ENCODE data around the gene TSSK6.
A peak's percentile ranks its signal among the peaks of the same experiment; 100 is the strongest.
"Not testable (repeated sequence)": the region's sequence is repeated elsewhere in the genome, so short reads cannot be mapped to it uniquely, and the experiment has no call there.

The TSSK6 gene

DNA sequence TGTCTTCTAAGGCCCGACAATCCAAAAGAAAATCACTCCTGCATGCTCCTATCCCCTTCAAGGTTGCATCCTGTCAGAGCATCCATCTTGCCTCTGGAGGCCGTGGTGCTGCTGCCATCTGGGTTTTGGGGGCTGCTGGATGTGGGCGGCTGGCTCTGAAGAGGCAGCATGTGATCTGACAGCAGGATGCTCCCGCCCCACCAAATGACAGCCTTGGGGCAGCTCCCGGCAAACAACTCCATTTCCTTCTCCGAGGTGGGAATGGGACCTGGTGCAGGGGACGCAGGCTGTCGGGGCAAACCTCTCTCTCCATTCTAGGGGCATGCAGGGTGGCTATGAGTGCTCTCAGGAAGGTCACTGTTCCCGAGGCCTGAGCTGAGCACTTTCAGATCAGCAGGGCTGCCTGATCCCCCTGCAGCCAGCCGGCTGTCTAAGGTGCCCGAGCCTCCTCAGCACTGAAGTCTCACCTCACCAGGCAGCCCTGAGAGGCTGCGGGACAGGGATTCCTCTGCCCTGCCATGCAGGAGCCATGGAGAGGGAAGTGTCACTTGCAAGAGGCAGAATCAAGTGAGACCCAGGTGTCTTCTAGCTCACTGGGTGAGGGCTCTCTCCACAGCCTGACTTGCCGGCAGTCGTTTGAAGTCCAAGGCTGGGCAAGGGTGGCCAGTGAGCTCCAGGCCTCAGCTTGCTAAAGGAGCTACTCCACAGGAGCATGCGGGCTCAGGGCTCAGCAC is 28.8 kb downstream of the TSSK6 start:
- DNase-seq, result no peak

DNA sequence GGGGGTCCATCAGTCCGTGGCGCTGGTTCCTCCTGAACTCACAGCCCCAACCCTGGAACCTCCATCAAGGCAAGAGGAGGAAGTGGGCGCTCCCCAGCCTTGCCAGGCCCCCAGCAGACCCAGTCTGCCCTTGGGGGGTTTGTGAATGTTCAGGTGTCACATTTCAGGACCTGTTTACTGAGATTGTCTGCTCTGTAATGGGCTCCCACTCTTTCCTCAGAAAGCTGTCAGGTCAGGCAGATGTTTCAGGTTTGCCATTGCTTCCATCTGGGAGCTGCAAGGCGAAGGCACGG is 29.4 kb downstream of the TSSK6 start:
- no peak for DNase-seq

DNA sequence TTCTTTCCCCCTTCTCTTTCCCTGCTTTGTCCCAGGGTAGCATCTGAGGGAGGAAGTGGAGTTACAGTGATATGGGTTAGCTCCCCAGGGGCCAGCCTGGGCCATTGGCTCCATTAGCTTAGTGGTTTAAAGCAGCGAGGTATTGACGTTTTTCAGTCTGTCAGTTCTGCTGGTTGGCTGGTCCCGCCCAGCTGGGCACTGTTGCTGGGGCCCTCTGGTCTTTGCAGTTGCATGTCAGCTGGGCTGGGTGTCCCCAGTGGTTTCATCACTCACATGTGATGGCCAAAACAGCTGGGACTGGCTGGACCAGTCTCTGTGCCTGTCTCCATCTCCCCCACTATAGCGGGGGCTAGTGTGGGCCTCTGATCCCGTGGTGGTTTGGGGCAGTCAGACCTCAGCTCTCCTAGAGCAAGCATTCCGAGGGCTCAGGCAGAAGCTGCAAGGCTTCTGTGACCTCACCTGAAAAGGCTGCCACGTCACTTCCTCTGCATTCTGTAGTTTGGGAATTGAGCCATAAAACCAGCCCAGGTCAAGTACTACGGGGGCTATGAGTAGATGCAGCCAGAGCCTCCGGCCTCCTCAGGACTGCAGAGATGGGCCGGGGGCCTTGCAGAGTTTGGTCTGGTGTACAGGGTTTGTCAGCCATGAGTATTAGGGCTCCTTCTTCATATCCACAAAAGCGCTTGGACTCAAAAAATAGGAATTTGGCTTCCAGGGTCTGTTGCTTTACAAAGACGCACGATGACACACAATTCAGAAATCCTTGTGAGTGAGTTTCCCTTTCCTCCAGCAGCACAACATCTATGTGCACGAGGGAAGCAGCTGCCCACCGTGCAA is 30.0 kb downstream of the TSSK6 start:
- no peak for DNase-seq

DNA sequence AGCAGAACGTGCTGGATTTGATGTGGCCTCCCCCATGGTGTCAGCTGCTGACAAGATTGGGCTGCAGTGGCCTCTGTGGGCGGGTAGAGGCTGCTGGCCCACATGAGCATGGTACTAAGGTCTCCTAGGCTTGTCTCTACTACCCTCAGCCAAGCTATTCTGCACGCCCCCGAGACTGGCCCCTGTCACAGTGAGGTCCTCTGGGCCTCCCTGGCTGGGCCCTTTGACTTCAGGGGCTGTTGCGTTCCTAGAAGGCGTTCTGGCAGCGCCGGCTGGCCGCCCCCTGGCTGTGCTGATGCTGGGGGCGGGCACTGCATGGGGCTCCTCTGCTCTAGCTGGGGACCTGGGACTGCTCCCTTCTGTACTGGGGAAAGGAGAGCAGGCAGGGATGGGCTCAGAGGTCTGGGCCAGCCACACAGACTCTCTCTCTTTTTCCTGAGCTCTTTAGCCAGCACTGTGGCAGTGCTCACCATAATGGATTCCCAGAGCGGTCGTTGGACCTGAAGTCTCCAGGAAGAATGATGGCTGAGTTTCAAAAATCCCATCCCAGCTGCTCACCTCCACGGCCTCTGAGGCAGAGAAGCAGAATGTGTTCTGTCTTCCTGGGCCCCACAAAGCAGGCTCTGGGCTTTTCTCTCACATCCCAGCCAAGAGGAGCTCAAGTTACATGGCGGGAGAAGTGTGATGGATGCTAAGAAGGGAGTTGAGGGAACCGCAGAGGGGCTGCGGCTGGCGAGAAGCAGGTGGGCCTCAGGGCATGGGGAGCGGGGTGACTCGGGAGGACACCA is 32.3 kb downstream of the TSSK6 start:
- DNase-seq, result no peak

DNA sequence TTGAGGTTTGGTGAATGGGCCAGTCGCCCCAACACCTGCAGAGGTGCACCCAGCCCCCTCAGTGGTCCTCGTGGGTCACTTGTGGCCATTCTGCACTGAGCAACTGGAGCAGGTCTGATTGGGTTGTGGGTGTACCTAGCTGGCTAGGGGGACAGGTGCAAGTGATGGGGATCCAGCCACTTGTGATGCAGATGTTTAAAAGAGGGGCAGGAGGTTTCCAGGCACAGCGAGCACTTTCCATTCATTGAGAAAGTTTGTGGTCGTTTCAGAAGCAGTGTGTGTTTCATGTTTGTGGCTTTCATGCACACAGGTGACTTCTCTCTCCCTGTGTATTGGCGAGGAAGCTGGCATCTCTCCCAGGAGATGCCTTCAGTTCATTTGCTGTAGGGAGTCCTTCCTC is 34.7 kb downstream of the TSSK6 start:
- no peak for DNase-seq

DNA sequence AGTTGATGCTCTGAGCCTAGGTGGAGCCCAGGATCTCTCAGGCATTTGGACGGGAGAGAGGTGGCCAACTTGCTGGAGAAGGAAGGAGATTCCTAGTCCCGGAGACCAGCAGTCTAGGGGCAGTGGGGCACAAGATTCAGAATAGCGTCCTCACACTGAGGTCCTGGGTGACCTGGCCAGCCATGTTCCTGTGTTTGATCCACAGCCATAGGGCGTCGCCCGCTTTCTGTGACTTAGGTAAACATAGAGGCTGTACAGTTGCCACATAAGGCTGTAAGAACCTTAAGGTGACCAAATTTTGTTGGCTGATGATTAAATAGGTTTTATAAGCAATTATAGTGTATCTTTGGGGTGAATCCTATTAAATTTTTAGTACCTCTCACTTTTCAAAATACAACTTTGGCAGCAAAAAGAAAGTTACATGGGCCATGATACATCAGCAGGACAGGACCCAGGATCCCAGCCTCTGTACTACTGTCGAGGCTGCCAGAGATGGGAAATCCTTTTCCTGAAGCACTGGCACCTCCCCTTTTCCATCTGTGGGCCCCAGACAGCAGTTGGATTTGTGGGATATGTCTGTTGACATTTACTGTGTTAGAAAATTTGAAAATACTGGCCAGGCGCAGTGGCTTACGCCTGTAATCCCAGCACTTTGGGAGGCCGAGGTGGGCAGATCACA is 37.5 kb downstream of the TSSK6 start:
- no peak for DNase-seq

DNA sequence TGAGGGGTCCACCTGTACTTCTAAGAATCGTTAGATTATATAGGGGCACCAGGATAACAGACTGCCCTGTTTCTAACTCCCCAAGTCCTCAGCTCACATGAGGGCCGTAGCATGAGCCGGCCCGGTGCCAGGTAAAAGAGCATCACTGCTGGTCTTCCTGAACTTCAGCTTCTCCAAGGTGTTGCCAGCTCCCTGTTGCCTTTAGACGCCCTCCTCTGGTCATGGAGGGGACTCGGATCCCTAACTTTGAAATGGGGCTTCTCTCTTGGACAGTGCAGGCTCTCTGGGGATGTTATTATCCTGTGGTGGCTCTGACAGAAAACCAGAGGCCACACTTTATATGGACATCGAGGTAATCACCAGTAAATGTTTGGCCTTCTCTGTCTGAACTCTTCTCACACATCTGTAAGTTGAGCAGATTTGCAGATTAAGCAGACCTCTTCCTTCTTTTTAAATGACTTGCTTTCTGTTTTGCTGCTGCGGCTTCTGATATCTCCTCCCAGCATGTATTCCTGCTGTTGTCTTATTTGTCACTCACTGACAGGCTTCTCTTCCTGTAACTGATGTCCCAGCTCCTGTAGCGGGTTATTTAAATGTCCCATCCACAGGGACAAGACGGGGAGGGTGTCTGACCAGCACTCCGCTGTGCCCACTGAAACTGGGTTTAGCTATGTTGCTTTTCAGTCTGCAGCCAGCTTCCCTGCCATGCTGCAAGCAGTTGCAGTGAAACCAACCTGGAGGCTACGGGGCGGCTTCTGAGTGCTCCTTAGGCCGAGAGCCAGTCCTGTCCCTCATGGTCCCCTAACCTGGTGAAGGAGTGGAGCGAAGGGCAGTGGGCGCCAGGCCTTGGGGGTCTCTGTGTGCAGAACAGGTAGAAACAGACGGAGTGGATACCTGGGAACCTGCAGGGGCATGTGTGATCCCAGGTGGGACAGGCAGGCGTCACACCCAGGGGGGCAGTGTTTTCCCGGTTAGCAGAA is 39.2 kb downstream of the TSSK6 start:
- no peak for DNase-seq

DNA sequence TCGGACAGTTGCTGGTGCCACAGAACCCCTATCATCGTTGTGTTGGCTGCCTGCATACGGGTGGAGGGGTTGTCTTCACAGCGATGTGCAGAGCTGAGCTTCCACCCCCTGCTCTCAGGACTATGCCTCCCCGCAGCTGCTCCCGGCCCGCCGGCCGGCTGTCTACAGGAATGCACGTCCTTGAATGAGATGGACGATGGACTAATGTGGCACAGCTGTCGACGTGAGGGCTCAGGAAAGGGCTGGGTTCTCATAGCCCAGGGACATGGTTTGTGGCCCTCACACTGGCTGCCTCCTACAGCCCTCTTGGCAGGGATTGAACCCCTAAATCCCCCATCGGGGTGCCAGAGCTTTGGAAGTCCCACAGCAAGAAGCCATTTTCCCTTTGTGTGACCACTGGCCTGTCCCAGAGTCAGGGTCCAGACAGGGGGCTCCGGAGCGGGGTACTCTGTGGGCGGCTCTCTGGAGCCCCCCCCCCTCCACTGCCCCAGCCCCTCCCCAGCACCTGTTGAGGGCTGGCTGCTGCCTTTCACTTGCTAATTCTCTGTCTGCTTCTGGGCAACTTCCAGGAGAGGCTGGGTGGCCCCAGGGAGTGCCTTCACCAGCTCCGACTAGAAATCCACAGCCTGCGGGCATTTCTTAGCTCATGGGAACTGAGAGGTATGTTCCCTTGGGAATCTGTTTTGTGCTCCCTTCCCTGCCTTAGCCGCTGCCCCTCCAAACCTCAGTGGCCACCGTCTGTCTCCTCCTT is 40.2 kb downstream of the TSSK6 start:
- DNase-seq, result no peak

DNA sequence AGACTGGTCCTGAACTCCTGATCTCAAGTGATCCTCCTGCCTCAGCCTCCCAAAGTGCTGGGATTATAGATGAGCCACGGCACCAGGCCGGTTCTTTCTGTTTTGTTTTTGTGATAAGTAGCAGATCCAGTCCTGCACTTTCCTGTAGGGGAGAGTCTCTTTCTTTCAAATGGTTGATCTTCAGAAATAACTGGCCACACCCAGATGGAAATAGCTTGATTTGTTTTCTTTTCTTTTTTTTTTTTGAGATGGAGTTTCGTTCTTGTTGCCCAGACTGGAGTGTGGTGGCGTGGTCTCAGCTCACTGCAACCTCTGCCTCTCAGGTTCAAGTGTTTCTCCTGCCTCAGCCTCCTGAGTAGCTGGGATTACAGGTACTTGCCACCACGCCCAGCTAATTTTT is 43.2 kb downstream of the TSSK6 start:
- not testable (repeated sequence) for DNase-seq

DNA sequence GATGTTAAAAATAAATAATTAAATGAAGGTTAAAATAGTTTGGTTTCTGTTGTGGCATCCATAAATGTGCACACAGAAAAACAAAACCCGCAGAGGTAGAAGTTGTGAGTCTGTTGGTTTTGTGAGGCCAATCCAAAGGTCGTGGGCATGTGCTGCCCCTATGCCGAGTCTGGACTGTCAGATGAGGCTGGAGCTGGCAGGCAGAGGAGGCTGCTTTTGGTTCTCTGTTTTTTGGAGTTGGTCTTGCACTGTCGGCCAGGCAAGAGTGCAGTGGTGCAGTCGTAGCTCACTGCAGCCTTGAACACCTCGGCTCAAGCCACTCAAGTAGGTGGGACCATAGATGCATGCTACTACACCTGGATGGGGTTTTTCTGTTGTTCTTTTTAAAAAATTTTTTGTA is 43.7 kb downstream of the TSSK6 start:
- no peak for DNase-seq

DNA sequence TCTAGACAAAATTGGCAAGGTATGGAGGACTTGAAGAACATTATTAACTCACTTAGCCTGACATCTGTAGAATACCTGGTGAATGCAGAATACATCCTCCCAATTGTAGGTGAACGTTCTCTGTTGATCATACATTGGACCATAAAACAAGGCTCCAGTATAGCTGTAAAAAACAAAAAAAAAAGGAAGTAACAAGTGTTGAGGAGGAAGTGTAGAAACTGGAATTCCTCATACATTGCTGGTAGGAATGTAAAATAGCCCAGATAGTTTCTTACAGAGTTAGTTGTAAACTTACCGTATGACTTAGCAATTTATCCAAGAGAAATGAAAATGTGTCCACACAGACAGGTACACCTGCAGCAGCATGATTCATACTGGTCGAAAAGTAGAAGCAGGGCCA is 44.8 kb downstream of the TSSK6 start:
- peak; percentile 36 to 48 for DNase-seq

DNA sequence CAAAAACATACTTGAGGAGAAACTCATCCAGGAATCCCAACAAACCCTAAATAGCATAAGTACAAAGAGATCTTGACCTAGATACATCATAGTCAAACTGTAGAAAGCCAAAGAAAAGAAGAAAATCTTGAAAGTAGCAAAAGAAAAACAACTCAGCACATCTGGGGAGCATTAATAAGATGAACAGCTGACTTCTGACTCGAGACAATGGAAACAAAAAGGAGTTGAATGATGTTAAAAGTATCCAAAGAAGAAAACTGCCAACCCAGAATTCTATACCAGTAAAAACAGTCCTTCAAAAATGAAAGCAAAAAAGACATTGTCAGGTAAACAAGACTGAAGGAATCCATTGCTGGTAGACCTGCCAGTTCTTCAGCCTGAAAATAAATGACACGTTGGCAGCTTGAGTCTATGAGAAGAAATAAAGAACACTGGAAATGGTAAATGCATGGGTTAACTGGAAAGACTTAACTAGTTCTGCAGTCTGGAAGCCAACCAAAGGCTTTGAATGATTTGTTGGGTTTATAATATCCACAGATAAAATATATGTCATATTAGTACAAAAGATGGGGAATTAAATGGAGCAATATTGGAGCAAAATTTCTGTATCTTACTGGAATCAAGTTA is 46.8 kb downstream of the TSSK6 start:
- no peak for DNase-seq

DNA sequence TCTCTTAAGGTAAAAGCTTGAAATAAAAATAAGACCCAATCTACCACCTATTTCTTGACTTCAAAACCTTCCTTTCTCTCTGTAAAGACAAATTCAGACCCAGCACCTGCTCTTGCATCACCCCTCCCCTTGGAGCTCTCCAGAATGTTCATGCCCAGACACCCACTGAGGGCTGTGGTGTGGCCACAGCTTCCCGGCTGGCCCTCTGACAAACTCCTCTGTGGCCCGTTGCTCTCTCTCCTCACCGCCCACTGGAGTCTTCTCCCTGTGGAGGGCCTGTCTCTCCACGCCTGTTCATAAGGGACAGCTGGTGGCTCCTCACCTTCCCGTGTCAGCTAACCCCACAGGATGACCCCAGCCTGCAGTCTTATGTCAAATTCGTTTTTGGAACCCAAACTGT is 49.1 kb downstream of the TSSK6 start:
- peak in 1 of 2 donors; percentile 64 for DNase-seq

DNA sequence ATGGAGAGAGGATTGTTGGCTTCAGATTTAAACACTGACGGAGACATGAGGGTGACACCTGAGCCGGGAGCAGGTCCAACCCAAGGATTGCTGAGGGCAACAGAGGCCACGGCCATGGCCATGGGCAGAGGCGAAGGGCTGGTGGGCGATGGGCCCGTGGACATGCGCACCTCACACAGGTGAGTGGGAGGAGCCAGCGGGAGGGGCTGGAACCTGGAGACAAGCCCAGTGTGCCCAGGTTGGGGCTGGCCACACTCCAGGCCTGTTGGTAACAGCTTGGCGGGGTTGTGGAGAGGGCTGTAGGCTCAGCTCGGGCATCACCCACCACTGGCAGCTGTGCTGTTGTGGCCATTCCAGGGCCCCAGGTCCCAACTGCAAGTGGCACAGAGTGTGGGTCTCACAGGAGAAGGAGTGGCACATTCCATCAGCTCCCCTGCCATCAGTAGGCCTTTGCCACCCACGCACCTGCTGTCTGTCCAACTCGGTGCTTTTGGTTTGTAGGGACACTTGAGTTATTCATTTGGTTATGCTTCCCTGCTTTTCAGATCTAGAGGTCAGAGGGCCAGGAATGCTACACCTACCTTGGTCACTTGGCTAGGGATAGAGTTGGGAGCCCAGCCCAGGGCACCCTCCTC is 49.8 kb downstream of the TSSK6 start:
- no peak for DNase-seq

DNA sequence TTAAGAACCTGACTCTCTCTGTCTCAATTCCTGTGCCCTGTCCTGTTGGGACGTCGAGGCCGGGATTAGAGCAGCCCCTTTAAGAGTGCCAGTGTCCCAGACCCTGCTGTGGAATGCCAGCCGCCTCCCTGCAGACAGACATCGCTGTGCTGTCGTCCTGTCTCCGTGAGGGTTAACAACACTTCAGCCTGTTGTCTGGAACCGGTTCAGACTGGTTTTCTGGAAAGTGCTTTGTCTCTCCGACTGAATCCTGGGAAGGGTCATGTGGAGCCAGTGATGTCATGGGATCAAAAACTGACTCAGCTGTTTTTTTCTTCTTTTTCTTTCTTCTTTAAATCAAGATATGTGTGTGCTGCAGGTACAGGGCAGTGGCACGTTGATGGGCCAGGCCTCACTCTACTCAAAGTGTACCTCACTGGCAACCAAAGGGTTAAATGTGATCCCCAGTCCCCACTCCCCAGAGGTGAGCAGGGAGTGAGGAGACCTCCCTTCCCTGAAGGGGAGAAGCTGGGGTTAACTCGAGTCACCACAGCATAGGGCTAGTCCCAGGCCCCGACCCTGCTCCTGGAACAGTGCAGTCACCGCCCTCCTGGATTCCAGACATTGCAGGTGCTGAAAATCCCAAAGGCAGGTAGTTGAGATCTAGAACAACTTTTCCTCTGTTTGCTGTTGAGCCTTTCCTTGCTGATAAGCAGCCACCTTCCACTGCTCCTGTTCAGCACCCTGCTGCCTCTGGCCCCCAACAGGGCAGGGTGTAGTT is 50.8 kb downstream of the TSSK6 start:
- no peak for DNase-seq

All from inflammatory macrophage treated with lipopolysaccharide for 1 hour (primary cell).